A673 (cell line): ENCODE measurements around the gene AMER2. TPM values are rescaled to one million over a fixed set of nuclear protein-coding genes. Genes with fewer than 3 reads are reported as not detected.

Source experiments
- BruUV-seq: library from RNA; stranded (reverse); fragments of 400-500 nt; replicated peaks from 2 replicates; lab custom pipeline; 2021; lab: Mats Ljungman, UMichigan
- CTCF ChIA-PET: fragments of 300-600 bp; sonication (Branson Sonifier 250); formaldehyde crosslinking; loops from one replicate; lab custom pipeline; 2022; ENCODE audit warnings: antibody characterized with exemption; lab: Charles Lee
- POLR2A ChIA-PET: fragments of 300-600 bp; sonication (Branson Sonifier 250); formaldehyde crosslinking; loops from one replicate; lab custom pipeline; 2022; ENCODE audit warnings: antibody characterized with exemption; ENCODE audit not compliant: low non-redundant PET; lab: Charles Lee
- DNase-seq: peaks from one replicate; pipeline ENCODE4 v3.0.0-alpha.2; 2015; ENCODE audit warnings: low spot score
- H3K27ac ChIP-seq: fragments of 200-600 bp; sonication (generic); 2 replicates; pipeline ENCODE4 v1.5.1; 2016; ENCODE audit warnings: mixed run types, low read depth, mild to moderate bottlenecking, mixed read lengths, antibody characterized with exemption, low read length; ENCODE audit not compliant: poor library complexity, severe bottlenecking
- H3K27me3 ChIP-seq: fragments of 200-600 bp; sonication (generic); replicated peaks from 2 replicates; pipeline ENCODE4 v1.6.1; 2017; ENCODE audit warnings: mixed run types, low read depth, mild to moderate bottlenecking, mixed read lengths, antibody characterized with exemption, low read length; ENCODE audit not compliant: insufficient read depth, poor library complexity
- H3K36me3 ChIP-seq: fragments of 200-600 bp; sonication (generic); 2 replicates; pipeline ENCODE4 v1.6.1; 2016; ENCODE audit warnings: mixed run types, mild to moderate bottlenecking, mixed read lengths, antibody characterized with exemption, low read length; ENCODE audit not compliant: insufficient read depth, poor library complexity, severe bottlenecking
- H3K4me1 ChIP-seq: fragments of 200-600 bp; sonication (generic); 2 replicates; pipeline ENCODE4 v1.6.1; 2017; ENCODE audit warnings: mixed run types, mild to moderate bottlenecking, mixed read lengths, antibody characterized with exemption, low read length; ENCODE audit not compliant: insufficient read depth, poor library complexity, severe bottlenecking
- H3K4me3 ChIP-seq: fragments of 200-600 bp; sonication (generic); 2 replicates; pipeline ENCODE4 v1.5.1; 2016; ENCODE audit warnings: low read depth, mixed run types, mild to moderate bottlenecking, mixed read lengths, low read length; ENCODE audit not compliant: poor library complexity, severe bottlenecking
- H3K9me3 ChIP-seq: fragments of 200-600 bp; sonication (generic); 2 replicates; pipeline ENCODE4 v1.6.1; 2016; ENCODE audit warnings: mixed run types, low read depth, mild to moderate bottlenecking, mixed read lengths, antibody characterized with exemption, low read length; ENCODE audit not compliant: poor library complexity, severe bottlenecking
- CTCF ChIP-seq: fragments of 300-800, 200-600 bp; sonication (generic); conservative IDR thresholded peaks from 2 replicates; pipeline ENCODE4 v1.5.1; 2017; ENCODE audit warnings: low read depth, mild to moderate bottlenecking, antibody characterized with exemption, low read length, moderate library complexity, mixed read lengths
- EZH2 ChIP-seq: fragments of 200-600 bp; sonication (generic); IDR thresholded peaks from 2 replicates; pipeline ENCODE4 v1.6.1; 2017; ENCODE audit warnings: borderline replicate concordance, low read depth, mild to moderate bottlenecking, mixed read lengths, antibody characterized with exemption, low read length; ENCODE audit not compliant: poor library complexity, severe bottlenecking
- intact Hi-C: fragments of 100-400 bp; cut with micrococcal nuclease; formaldehyde crosslinking; loops from one replicate; pipeline ENCODE4 v1.10.0; 2022; ENCODE audit not compliant: unreplicated experiment
- total RNA-seq: library from RNA; stranded (reverse); gene quantifications from 2 replicates; pipeline ENCODE4 v1.2.3, GENCODE V29; 2021

AMER2 gene
- total RNA-seq, 1 experiment from 2014 or later, result 70.6 TPM

GRCh38 chr13:25171170-25171516 is 945 bp downstream of the AMER2 start:
- peak overlapping the region; percentile 96 for H3K27ac ChIP-seq
- POLR2A ChIA-PET, result interaction anchor here (0.7 to 1.2 kb wide), 2 partner anchors 10 to 40 kb away, joined by 3 to 14 read pairs; no protein-coding TSS in a partner anchor
- no peaks in the 10 kb centered on the region for H3K27me3 ChIP-seq
- CTCF ChIA-PET, result interaction anchor here (0.6 kb wide), 1 partner anchor 10 kb away, joined by 3 read pairs; no protein-coding TSS in a partner anchor
- BruUV-seq, result no TSS peak
- peaks cover 34% of the 10 kb centered on the region for H3K4me1 ChIP-seq
- H3K9me3 ChIP-seq, result no peaks in the 10 kb centered on the region
- intact Hi-C loops, result loop anchor here (5.0 kb wide), 3 partner anchors 116 to 894 kb away; partner anchors contain the start of genes MTMR6 and NUP58
- peak overlapping the region; percentile 75 for H3K4me3 ChIP-seq
- TF ChIP-seq CTCF (no peak), EZH2 (no peak)
- peaks cover 31% of the 10 kb centered on the region for H3K36me3 ChIP-seq
- no peak for DNase-seq

DNA sequence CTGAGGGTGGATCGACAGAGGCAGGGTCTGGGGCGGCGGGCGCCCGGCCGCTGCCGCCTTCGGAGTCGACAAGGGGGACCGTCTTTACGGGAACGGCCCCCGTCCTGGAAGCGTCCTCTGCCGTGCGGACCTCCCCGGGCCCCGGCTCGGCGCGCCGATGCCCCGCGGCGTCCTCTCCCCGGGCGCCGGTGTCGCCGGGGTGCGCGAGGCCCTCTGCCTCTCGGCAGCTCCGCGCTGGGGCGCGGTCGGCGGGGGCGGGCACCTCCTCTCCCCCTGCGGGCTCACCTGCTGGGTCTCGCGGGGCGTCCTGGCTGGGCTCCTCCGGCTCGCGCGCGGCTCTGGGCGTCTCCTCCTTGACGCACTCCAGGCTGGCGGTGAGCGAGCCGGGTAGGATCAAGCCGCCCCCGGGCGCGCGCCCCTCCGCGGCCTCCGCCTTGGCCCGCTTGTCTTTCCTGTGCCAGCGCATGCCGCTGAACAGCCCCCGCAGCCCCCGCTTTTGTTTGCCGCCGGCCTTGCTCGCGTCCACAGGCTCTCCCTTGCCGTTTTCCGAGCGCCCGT is 1.5 kb downstream of the AMER2 start:
- CTCF ChIA-PET, result interaction anchor here (0.7 kb wide), 1 partner anchor 1117 kb away, joined by 7 read pairs; no protein-coding TSS in a partner anchor
- Histone ChIP-seq H3K4me3 (peak overlapping the region; percentile 75), H3K36me3 (peaks cover 35% of the 10 kb centered on the region), H3K27me3 (no peaks in the 10 kb centered on the region), H3K4me1 (peaks cover 29% of the 10 kb centered on the region), H3K9me3 (no peaks in the 10 kb centered on the region), H3K27ac (peak overlapping the region; percentile 96)
- peak; percentile 85 for DNase-seq
- POLR2A ChIA-PET, result interaction anchor here (0.7 kb wide), 1 partner anchor 39 kb away, joined by 3 read pairs; no protein-coding TSS in a partner anchor
- TF ChIP-seq EZH2, result no peak
- no peak for TF ChIP-seq CTCF
- no TSS peak for BruUV-seq
- intact Hi-C loops, result loop anchor here (5.0 kb wide), 3 partner anchors 117 to 893 kb away; partner anchors contain the start of genes MTMR6 and NUP58

DNA sequence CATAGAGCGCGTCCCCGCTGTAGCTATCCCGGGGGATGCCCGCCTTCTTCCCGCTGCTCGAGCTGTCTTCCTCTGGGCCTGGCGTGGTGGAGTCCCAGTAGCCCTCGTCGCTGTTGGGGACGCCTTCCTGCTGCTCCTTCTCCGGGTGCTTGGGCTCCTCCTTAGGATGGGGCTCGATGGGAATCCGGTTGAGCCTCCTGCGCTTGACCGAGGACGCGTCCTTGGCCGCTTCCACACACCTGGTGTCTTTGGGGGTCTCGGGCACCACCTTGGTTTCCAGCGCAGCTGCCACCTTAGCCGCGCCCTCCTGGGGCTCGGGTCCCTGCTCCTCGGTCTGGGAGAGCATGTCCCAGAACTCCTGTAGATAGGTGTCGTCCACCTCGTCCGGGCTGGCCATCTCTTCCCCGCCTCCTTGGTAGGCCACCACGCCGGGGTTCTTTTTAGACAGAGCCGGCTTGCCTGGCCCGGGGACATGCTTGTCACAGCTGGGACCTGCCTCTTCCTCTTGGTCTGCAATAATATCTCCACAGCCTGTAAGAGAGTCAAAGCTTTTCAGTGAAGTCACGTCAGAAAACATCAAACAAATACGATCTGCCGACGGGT is 2.0 kb downstream of the AMER2 start:
- no peaks in the 10 kb centered on the region for H3K9me3 ChIP-seq
- peak overlapping the region; percentile 75 for H3K4me3 ChIP-seq
- H3K36me3 ChIP-seq, result peaks cover 39% of the 10 kb centered on the region
- H3K4me1 ChIP-seq, result peaks cover 23% of the 10 kb centered on the region
- peak overlapping the region; percentile 96 for H3K27ac ChIP-seq
- TF ChIP-seq EZH2 (no peak), CTCF (no peak)
- CTCF ChIA-PET, result interaction anchor here (0.7 kb wide), 1 partner anchor 1116 kb away, joined by 7 read pairs; no protein-coding TSS in a partner anchor
- intact Hi-C loops, result loop anchor here (5.0 kb wide), 4 partner anchors 38 to 893 kb away; partner anchors contain the start of genes MTMR6 and NUP58
- no TSS peak for BruUV-seq
- no peaks in the 10 kb centered on the region for H3K27me3 ChIP-seq
- peak; percentile 70 for DNase-seq
- POLR2A ChIA-PET, result no interaction called here
